Brain microvascular endothelial cell (primary cell): Measurements from ENCODE around the gene ARHGDIG.

Source experiments
- DNase-seq: peaks from one replicate; pipeline ENCODE4 v3.0.0-alpha.2; 2020
- H3K27ac ChIP-seq: fragments of 250-450 bp; sonication (Bioruptor Pico); 2 replicates; pipeline ENCODE4 v1.5.1; 2020; ENCODE audit warnings: mild to moderate bottlenecking, moderate library complexity
- H3K27me3 ChIP-seq: fragments of 250-450 bp; sonication (Bioruptor Pico); replicated peaks from 2 replicates; pipeline ENCODE4 v1.5.1; 2020; ENCODE audit warnings: mild to moderate bottlenecking
- H3K36me3 ChIP-seq: fragments of 250-450 bp; sonication (Bioruptor Pico); replicated peaks from 2 replicates; pipeline ENCODE4 v1.5.1; 2020; ENCODE audit warnings: mild to moderate bottlenecking
- H3K4me3 ChIP-seq: 2 replicates; pipeline ENCODE4 v1.5.1; 2011; ENCODE audit warnings: low read depth, mild to moderate bottlenecking, control low read depth, low read length, moderate library complexity
- in situ Hi-C: cut with HindIII; loops from 2 replicates; pipeline ENCODE4 v1.10.0; 2017; ENCODE audit warnings: low sequenced_read_pairs, low pct_ligation_motif_present
- TF ChIP-seq, protein P1 (sequence below): IDR thresholded peaks from 2 replicates; pipeline ENCODE4 v1.5.1; 2011; ENCODE audit warnings: low read depth, mild to moderate bottlenecking, moderate library complexity, low read length, control low read depth, inconsistent platforms; ENCODE audit errors: missing control alignments

The ARHGDIG gene

DNA sequence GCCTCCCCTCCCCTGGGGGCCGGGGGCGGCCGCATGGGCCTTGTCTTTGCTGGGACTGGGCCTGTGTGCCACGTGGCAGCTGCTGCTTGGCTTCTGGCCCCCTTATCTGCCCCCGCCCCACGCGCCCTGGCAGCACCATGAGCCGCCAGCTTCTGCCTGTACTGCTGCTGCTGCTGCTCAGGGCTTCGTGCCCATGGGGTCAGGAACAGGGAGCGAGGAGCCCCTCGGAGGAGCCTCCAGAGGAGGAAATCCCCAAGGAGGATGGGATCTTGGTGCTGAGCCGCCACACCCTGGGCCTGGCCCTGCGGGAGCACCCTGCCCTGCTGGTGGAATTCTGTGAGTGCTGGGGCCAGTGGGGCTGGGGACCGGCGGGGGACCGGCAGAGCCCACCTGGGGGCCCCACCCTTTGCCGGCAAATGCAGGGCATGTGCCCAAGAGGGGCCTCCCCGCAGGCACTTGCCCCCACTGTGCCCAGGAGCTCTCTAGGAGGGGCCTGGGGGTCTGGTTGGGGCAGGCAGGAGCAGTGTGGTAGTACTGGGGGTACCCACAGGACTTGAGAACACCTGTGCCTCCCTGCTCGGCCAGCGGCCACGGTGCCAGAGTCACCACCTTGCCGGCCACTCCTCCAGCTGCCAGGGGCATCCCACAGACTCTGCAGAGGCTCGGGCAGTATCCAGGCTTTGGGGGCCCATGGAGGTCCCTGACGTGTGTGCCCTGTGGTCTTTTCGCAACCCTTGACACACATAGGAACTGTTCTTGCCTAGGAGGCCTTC lies 2.8 kb downstream of the ARHGDIG start, which contains the start of gene PDIA2:
TSS of gene PDIA2 (plus strand) at position 132 of the 773 bp plus-strand sequence. CDS start at position 138, 6 bp downstream.
- TF ChIP-seq, protein P1, sequence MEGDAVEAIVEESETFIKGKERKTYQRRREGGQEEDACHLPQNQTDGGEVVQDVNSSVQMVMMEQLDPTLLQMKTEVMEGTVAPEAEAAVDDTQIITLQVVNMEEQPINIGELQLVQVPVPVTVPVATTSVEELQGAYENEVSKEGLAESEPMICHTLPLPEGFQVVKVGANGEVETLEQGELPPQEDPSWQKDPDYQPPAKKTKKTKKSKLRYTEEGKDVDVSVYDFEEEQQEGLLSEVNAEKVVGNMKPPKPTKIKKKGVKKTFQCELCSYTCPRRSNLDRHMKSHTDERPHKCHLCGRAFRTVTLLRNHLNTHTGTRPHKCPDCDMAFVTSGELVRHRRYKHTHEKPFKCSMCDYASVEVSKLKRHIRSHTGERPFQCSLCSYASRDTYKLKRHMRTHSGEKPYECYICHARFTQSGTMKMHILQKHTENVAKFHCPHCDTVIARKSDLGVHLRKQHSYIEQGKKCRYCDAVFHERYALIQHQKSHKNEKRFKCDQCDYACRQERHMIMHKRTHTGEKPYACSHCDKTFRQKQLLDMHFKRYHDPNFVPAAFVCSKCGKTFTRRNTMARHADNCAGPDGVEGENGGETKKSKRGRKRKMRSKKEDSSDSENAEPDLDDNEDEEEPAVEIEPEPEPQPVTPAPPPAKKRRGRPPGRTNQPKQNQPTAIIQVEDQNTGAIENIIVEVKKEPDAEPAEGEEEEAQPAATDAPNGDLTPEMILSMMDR = no peak
- H3K4me3 ChIP-seq = no peak within 1 kb of the TSS
- H3K36me3 ChIP-seq = peaks cover 10% of the 10 kb centered on the region
- no peak for DNase-seq
- in situ Hi-C loops = no loop called here
- H3K27me3 ChIP-seq = peaks cover 13% of the 10 kb centered on the region
- H3K27ac ChIP-seq = no peak within 1 kb of the TSS

DNA sequence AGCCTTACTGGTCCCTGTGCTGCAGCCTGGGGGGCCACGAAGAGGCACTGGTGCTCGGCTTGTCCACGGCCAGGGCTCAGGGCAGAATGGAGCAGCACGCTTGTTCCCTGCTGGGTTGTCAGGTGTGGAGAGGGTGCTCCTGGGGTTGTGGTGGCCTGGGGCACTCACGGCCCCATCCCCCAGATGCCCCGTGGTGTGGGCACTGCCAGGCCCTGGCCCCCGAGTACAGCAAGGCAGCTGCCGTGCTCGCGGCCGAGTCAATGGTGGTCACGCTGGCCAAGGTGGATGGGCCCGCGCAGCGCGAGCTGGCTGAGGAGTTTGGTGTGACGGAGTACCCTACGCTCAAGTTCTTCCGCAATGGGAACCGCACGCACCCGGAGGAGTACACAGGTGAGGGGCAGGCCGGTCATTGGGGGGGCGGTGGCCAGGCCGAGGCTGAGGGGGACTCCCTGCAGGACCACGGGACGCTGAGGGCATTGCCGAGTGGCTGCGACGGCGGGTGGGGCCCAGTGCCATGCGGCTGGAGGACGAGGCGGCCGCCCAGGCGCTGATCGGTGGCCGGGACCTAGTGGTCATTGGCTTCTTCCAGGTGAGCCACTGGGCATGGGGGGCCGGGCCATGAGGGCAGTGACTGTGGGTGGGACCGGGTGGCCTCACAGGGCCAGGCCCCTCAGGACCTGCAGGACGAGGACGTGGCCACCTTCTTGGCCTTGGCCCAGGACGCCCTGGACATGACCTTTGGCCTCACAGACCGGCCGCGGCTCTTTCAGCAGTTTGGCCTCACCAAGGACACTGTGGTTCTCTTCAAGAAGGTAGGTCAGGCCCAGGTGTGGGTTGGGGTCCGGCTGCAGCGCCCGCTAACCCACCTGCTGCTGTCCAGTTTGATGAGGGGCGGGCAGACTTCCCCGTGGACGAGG lies 4.1 kb downstream of the ARHGDIG start:
- Histone ChIP-seq H3K36me3 (peaks cover 16% of the 10 kb centered on the region), H3K27ac (no peak overlapping the region), H3K4me3 (no peak overlapping the region), H3K27me3 (peaks cover 13% of the 10 kb centered on the region)
- TF ChIP-seq, protein P1 = no peak
- in situ Hi-C loops = no loop called here
- DNase-seq = no peak

DNA sequence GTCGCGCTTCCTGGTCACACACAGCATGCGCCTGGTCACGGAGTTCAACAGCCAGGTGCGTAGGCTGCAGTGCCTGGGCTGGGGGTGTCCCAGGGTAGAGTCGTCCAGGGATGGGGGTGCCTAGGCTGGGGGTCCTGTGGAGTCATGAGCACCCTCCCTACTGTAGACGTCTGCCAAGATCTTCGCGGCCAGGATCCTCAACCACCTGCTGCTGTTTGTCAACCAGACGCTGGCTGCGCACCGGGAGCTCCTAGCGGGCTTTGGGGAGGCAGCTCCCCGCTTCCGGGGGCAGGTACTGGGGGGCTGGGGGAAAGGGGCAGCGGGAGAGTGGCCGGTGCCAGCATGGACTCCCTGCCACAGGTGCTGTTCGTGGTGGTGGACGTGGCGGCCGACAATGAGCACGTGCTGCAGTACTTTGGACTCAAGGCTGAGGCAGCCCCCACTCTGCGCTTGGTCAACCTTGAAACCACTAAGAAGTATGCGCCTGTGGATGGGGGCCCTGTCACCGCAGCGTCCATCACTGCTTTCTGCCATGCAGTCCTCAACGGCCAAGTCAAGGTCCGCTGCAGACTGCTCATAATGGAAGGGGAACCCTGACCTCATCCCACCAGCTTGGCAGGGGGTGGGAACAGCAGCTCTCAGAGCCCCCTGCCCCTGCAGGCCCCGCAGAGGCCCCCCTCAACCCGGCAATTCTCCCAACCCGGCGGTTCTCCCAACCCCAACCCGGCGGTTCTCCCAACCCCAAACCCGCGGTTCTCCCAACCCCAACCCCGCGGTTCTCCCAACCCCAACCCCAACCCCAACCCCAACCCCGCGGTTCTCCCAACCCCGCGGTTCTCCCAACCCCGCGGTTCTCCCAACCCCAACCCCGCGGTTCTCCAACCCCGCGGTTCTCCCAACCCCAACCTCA lies 5.0 kb downstream of the ARHGDIG start:
- Histone ChIP-seq H3K27ac (no peak overlapping the region), H3K36me3 (peaks cover 19% of the 10 kb centered on the region), H3K27me3 (peaks cover 10% of the 10 kb centered on the region), H3K4me3 (no peak overlapping the region)
- DNase-seq = no peak
- TF ChIP-seq, protein P1 = no peak
- in situ Hi-C loops = no loop called here

DNA sequence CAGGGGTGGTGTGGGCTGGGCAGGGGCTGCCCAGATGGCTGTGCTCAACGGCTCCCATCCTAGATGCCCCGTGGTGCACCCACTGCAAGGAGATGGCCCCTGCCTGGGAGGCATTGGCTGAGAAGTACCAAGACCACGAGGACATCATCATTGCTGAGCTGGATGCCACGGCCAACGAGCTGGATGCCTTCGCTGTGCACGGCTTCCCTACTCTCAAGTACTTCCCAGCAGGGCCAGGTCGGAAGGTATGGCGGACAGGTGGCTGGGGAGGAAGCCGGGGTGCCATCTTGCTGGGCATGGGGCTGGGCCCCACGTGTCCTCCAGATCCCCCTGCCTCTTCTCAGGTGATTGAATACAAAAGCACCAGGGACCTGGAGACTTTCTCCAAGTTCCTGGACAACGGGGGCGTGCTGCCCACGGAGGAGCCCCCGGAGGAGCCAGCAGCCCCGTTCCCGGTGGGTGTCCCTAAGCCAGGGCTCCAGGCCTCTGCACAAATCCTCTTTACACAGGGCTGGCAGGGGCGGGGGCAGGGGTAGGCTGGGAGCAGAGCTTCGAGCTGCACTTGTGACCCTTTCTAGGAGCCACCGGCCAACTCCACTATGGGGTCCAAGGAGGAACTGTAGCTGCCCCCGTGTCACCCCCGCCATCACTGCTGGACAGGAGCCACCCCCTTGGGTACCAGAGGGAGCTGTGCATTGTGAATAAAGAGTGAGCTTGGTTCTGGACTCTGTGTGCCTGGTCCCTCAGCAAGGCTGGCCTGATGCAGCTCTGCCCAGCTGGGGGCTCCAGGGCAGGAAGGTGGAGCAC lies 6.3 kb downstream of the ARHGDIG start:
- TF ChIP-seq, protein P1 = no peak
- H3K4me3 ChIP-seq = no peak overlapping the region
- no peak for DNase-seq
- H3K36me3 ChIP-seq = peaks cover 27% of the 10 kb centered on the region
- in situ Hi-C loops = no loop called here
- no peak overlapping the region for H3K27ac ChIP-seq
- H3K27me3 ChIP-seq = no peaks in the 10 kb centered on the region
